GM23338 (cell line): ENCODE measurements around the gene FLYWCH1. TPM values are rescaled to one million over a fixed set of nuclear protein-coding genes. Genes with fewer than 3 reads are reported as not detected.
A peak's percentile ranks its signal among the peaks of the same experiment; 100 is the strongest.

Experiments
- ATAC-seq: fragments of 200-7000 bp; cut with Tn5 transposase; 3 replicates; pipeline ENCODE4 v1.9.1; 2020
- DNase-seq: peaks from one replicate; pipeline ENCODE4 v3.0.0-alpha.2; 2015; ENCODE audit warnings: low spot score
- H2AFZ ChIP-seq: fragments of 200-600 bp; sonication (generic); 2 replicates; pipeline ENCODE4 v1.8.0; 2016; ENCODE audit warnings: antibody characterized with exemption, mild to moderate bottlenecking, moderate library complexity
- H3F3A ChIP-seq: fragments of 200-600 bp; sonication (generic); replicated peaks from 2 replicates; pipeline ENCODE4 v1.8.0; 2017; ENCODE audit warnings: antibody characterized with exemption, mixed run types, low read depth
- H3K27ac ChIP-seq: fragments of 200-600 bp; sonication (generic); 2 replicates; pipeline ENCODE4 v1.6.1; 2016; ENCODE audit warnings: low read depth
- H3K27me3 ChIP-seq: fragments of 200-600 bp; sonication (generic); 2 replicates; pipeline ENCODE4 v1.8.0; 2016; ENCODE audit warnings: mild to moderate bottlenecking, mixed run types, moderate library complexity; ENCODE audit not compliant: insufficient read depth
- H3K36me3 ChIP-seq: fragments of 200-600 bp; sonication (generic); 2 replicates; pipeline ENCODE4 v1.8.0; 2016; ENCODE audit warnings: mild to moderate bottlenecking; ENCODE audit not compliant: insufficient read depth
- H3K4me1 ChIP-seq: fragments of 200-600 bp; sonication (generic); 2 replicates; pipeline ENCODE4 v1.8.0; 2016; ENCODE audit warnings: mild to moderate bottlenecking, moderate library complexity; ENCODE audit not compliant: insufficient read depth
- H3K4me2 ChIP-seq: fragments of 200-600 bp; sonication (generic); 2 replicates; pipeline ENCODE4 v1.7.1; 2017; ENCODE audit warnings: mixed run types
- H3K4me3 ChIP-seq: fragments of 200-600 bp; sonication (generic); 2 replicates; pipeline ENCODE4 v1.6.1; 2016; ENCODE audit warnings: mixed run types
- H3K79me2 ChIP-seq: fragments of 200-600 bp; sonication (generic); replicated peaks from 2 replicates; pipeline ENCODE4 v1.8.0; 2017; ENCODE audit warnings: mild to moderate bottlenecking; ENCODE audit not compliant: insufficient read depth
- H3K9me2 ChIP-seq: fragments of 200-600 bp; sonication (generic); 2 replicates; pipeline ENCODE4 v1.8.0; 2017; ENCODE audit not compliant: insufficient read depth
- H4K20me1 ChIP-seq: fragments of 200-600 bp; sonication (generic); replicated peaks from 2 replicates; pipeline ENCODE4 v1.8.0; 2017; ENCODE audit warnings: mild to moderate bottlenecking; ENCODE audit not compliant: insufficient read depth
- H3K27ac Mint-ChIP-seq: 2 replicates; pipeline ENCODE4 v1.8.0; 2020; ENCODE audit warnings: inconsistent platforms, mild to moderate bottlenecking, moderate library complexity, mixed read lengths
- H3K27me3 Mint-ChIP-seq: 3 replicates; pipeline ENCODE4 v1.8.0; 2022; ENCODE audit warnings: low read depth, mild to moderate bottlenecking, moderate library complexity, mixed read lengths, inconsistent platforms; ENCODE audit not compliant: insufficient read depth, poor library complexity
- H3K36me3 Mint-ChIP-seq: 3 replicates; pipeline ENCODE4 v1.8.0; 2021; ENCODE audit warnings: low read depth, mild to moderate bottlenecking, inconsistent platforms, moderate library complexity, mixed read lengths
- H3K4me1 Mint-ChIP-seq: 3 replicates; pipeline ENCODE4 v1.8.0; 2020; ENCODE audit warnings: mild to moderate bottlenecking, inconsistent platforms, mixed read lengths
- H3K4me3 Mint-ChIP-seq: 3 replicates; pipeline ENCODE4 v1.8.0; 2021; ENCODE audit warnings: moderate library complexity, mild to moderate bottlenecking, inconsistent platforms, mixed read lengths
- H3K9me3 Mint-ChIP-seq: 3 replicates; pipeline ENCODE4 v1.8.0; 2020; ENCODE audit warnings: moderate library complexity, mild to moderate bottlenecking, inconsistent platforms, mixed read lengths
- ETS1 ChIP-seq: IDR thresholded peaks from 2 replicates; pipeline ENCODE4 v1.6.1; 2016; ENCODE audit warnings: antibody characterized with exemption
- EZH2phosphoT487 ChIP-seq: fragments of 200-600 bp; sonication (generic); IDR thresholded peaks from one replicate; pipeline ENCODE4 v1.8.1; 2018; ENCODE audit warnings: antibody characterized with exemption; ENCODE audit not compliant: unreplicated experiment
- JUNB ChIP-seq: IDR thresholded peaks from one replicate; pipeline ENCODE4 v1.6.1; 2016; ENCODE audit warnings: antibody characterized with exemption; ENCODE audit not compliant: unreplicated experiment
- POLR2AphosphoS5 ChIP-seq: IDR thresholded peaks from 2 replicates; pipeline ENCODE4 v1.6.1; 2016; ENCODE audit warnings: antibody characterized with exemption, low read depth
- STAT1 ChIP-seq: IDR thresholded peaks from one replicate; pipeline ENCODE4 v1.6.1; 2016; ENCODE audit warnings: antibody characterized with exemption; ENCODE audit not compliant: unreplicated experiment
- ZNF114 ChIP-seq: fragments of 250-450 bp; sonication (Bioruptor Pico); IDR thresholded peaks from 2 replicates; pipeline ENCODE4 v1.5.0; 2020; ENCODE audit warnings: mild to moderate bottlenecking, moderate library complexity
- ZNF331 ChIP-seq: fragments of 250-450 bp; sonication (Bioruptor Pico); IDR thresholded peaks from 2 replicates; pipeline ENCODE4 v1.5.0; 2020; ENCODE audit warnings: low read depth, mild to moderate bottlenecking, moderate library complexity
- polyA plus RNA-seq: library from polyadenylated mRNA; unstranded; fragments of >200 nt; fragmentation: Nextera tagmentation; extraction: Ambion mirVana; gene quantifications from 2 replicates; pipeline ENCODE4 v1.2.1, GENCODE V29; 2016
- total RNA-seq: library from RNA; depleted of rRNA; stranded (reverse); fragments of >200 nt; shearing (Covaris generic); gene quantifications from 2 replicates; pipeline ENCODE4 v1.2.3, GENCODE V29; 2014
- TF ChIP-seq, protein P1 (sequence below): fragments of 250-450 bp; sonication (Bioruptor Pico); IDR thresholded peaks from 2 replicates; pipeline ENCODE4 v1.5.0; 2020; ENCODE audit warnings: mild to moderate bottlenecking, moderate library complexity
- TF ChIP-seq, protein P2 (sequence below): IDR thresholded peaks from one replicate; pipeline ENCODE4 v1.6.1; 2018; ENCODE audit warnings: antibody characterized with exemption; ENCODE audit not compliant: unreplicated experiment

Gene FLYWCH1
- total and polyA plus RNA-seq, 2 experiments from 2014 or later, result 6.0 to 29.3 TPM

GRCh38 chr16:2964475-2965336, 53.0 kb downstream of the FLYWCH1 start:
- Histone ChIP-seq H3K36me3 (no peaks in the 10 kb centered on the region), H3K9me2 (no peaks in the 10 kb centered on the region), H4K20me1 (0 out of 2 replicates have a peak, but pooled peaks cover 3% of the 10 kb centered on the region), H3K4me1 (peaks cover 20% of the 10 kb centered on the region; the same call in 1 of the 2 replicates), H3F3A (peaks cover 32% of the 10 kb centered on the region), H2AFZ (peak overlapping the region; percentile 94), H3K27me3 (peaks cover 50% of the 10 kb centered on the region), H3K79me2 (no peaks in the 10 kb centered on the region), H3K4me2 (peak overlapping the region; percentile 98), H3K27ac (no peak overlapping the region), H3K4me3 (peak overlapping the region; percentile 83)
- DNase-seq (peak; percentile 95), ATAC-seq (peak; percentile 20)
- Mint-ChIP-seq H3K4me3 (peak overlapping the region; percentile 89), H3K36me3 (peaks cover 4% of the 10 kb centered on the region; the same call in 1 of the 3 replicates), H3K4me1 (peaks cover 13% of the 10 kb centered on the region), H3K9me3 (no peaks in the 10 kb centered on the region), H3K27ac (no peak overlapping the region), H3K27me3 (peaks cover 34% of the 10 kb centered on the region)
- no peak for TF ChIP-seq ZNF331 (CRISPR knock-in tag)
- TF ChIP-seq, protein P1, sequence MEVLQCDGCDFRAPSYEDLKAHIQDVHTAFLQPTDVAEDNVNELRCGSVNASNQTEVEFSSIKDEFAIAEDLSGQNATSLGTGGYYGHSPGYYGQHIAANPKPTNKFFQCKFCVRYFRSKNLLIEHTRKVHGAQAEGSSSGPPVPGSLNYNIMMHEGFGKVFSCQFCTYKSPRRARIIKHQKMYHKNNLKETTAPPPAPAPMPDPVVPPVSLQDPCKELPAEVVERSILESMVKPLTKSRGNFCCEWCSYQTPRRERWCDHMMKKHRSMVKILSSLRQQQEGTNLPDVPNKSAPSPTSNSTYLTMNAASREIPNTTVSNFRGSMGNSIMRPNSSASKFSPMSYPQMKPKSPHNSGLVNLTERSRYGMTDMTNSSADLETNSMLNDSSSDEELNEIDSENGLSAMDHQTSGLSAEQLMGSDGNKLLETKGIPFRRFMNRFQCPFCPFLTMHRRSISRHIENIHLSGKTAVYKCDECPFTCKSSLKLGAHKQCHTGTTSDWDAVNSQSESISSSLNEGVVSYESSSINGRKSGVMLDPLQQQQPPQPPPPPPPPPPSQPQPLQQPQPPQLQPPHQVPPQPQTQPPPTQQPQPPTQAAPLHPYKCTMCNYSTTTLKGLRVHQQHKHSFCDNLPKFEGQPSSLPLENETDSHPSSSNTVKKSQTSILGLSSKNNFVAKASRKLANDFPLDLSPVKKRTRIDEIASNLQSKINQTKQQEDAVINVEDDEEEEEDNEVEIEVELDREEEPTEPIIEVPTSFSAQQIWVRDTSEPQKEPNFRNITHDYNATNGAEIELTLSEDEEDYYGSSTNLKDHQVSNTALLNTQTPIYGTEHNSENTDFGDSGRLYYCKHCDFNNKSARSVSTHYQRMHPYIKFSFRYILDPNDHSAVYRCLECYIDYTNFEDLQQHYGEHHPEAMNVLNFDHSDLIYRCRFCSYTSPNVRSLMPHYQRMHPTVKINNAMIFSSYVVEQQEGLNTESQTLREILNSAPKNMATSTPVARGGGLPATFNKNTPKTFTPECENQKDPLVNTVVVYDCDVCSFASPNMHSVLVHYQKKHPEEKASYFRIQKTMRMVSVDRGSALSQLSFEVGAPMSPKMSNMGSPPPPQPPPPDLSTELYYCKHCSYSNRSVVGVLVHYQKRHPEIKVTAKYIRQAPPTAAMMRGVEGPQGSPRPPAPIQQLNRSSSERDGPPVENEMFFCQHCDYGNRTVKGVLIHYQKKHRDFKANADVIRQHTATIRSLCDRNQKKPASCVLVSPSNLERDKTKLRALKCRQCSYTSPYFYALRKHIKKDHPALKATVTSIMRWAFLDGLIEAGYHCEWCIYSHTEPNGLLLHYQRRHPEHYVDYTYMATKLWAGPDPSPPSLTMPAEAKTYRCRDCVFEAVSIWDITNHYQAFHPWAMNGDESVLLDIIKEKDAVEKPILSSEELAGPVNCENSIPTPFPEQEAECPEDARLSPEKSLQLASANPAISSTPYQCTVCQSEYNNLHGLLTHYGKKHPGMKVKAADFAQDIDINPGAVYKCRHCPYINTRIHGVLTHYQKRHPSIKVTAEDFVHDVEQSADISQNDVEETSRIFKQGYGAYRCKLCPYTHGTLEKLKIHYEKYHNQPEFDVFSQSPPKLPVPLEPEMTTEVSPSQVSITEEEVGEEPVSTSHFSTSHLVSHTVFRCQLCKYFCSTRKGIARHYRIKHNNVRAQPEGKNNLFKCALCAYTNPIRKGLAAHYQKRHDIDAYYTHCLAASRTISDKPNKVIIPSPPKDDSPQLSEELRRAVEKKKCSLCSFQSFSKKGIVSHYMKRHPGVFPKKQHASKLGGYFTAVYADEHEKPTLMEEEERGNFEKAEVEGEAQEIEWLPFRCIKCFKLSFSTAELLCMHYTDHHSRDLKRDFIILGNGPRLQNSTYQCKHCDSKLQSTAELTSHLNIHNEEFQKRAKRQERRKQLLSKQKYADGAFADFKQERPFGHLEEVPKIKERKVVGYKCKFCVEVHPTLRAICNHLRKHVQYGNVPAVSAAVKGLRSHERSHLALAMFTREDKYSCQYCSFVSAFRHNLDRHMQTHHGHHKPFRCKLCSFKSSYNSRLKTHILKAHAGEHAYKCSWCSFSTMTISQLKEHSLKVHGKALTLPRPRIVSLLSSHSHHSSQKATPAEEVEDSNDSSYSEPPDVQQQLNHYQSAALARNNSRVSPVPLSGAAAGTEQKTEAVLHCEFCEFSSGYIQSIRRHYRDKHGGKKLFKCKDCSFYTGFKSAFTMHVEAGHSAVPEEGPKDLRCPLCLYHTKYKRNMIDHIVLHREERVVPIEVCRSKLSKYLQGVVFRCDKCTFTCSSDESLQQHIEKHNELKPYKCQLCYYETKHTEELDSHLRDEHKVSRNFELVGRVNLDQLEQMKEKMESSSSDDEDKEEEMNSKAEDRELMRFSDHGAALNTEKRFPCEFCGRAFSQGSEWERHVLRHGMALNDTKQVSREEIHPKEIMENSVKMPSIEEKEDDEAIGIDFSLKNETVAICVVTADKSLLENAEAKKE (CRISPR knock-in tag), result no peak
- TF ChIP-seq, protein P2, sequence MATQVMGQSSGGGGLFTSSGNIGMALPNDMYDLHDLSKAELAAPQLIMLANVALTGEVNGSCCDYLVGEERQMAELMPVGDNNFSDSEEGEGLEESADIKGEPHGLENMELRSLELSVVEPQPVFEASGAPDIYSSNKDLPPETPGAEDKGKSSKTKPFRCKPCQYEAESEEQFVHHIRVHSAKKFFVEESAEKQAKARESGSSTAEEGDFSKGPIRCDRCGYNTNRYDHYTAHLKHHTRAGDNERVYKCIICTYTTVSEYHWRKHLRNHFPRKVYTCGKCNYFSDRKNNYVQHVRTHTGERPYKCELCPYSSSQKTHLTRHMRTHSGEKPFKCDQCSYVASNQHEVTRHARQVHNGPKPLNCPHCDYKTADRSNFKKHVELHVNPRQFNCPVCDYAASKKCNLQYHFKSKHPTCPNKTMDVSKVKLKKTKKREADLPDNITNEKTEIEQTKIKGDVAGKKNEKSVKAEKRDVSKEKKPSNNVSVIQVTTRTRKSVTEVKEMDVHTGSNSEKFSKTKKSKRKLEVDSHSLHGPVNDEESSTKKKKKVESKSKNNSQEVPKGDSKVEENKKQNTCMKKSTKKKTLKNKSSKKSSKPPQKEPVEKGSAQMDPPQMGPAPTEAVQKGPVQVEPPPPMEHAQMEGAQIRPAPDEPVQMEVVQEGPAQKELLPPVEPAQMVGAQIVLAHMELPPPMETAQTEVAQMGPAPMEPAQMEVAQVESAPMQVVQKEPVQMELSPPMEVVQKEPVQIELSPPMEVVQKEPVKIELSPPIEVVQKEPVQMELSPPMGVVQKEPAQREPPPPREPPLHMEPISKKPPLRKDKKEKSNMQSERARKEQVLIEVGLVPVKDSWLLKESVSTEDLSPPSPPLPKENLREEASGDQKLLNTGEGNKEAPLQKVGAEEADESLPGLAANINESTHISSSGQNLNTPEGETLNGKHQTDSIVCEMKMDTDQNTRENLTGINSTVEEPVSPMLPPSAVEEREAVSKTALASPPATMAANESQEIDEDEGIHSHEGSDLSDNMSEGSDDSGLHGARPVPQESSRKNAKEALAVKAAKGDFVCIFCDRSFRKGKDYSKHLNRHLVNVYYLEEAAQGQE, result no peak
- no peak for TF ChIP-seq ZNF114 (CRISPR knock-in tag)
- no peak for TF ChIP-seq ETS1
- no peak for TF ChIP-seq STAT1
- TF ChIP-seq JUNB, result no peak
- TF ChIP-seq EZH2phosphoT487, result no peak
- TF ChIP-seq POLR2AphosphoS5, result peak; percentile 59
